ENCODE results near the gene ZNF777. TPM values are rescaled to one million over a fixed set of nuclear protein-coding genes. Genes with fewer than 3 reads are reported as not detected.

Gene ZNF777
- total RNA-seq, 2 experiments from 2014 or later: 14.5 to 14.8 TPM

Other genes with a start within 250 kb of the ZNF777 start
- gene ZNF212, start 221.4 kb downstream of the ZNF777 start, total RNA-seq: 10 to 100 TPM; 12.1 to 13.2 TPM
- 10 to 100 TPM; 27.6 to 29.0 TPM for gene ZNF783, start 198.9 kb downstream of the ZNF777 start, total RNA-seq
- gene ZNF746, start 36.7 kb upstream of the ZNF777 start, total RNA-seq: 10 to 100 TPM; 28.4 to 30.3 TPM

Data from CD4-positive, alpha-beta T cell (primary cell).